Measurements from ENCODE around the gene VPS54.
A peak's percentile ranks its signal among the peaks of the same experiment; 100 is the strongest.
"Not testable (repeated sequence)": the region's sequence is repeated elsewhere in the genome, so short reads cannot be mapped to it uniquely, and the experiment has no call there.

Gene VPS54

GRCh38 chr2:63872571-63873328 lies 146.5 kb downstream of the VPS54 start:
- no peak for DNase-seq (ENCODE audit: low read depth in 2 of 2)

DNA sequence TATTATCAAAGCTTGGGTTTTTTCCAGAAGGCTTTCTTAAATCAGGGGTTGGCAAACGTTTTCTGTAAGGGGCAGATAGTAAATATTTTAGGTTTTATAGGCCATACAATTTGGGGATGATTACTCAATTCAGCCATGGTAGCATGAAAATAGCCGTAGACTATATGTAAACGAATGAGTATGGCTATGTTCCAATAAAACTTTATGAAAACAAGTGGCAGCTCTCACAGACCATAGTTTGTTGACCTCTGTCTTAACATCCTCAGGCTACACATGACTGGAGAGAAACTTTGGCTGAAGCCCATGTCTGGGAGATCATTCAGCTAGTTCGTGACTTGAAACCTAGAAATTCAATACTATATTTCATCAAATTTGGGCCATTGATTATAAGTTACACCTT lies 147.4 kb downstream of the VPS54 start:
- DNase-seq (ENCODE audit: low read depth in 2 of 2): no peak

DNA sequence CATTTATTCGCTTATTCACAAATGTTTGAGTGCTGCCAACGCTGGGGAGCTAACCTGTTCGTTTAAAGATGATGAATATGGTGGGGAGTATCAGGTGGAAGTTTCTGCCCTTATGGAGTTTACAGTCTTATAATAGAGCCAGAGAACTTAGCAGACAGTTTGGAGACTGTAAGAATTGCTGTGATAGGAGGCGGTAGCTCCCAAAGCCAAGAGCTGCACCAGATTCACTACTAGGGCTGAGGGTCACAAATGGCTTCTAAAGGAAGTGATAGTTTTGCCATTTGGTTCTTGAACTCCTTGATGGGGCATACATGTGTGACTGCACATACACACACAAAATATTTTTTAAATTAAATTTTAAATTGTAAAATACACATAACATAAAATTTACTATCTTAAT lies 148.5 kb downstream of the VPS54 start:
- DNase-seq (ENCODE audit: low read depth in 2 of 2): no peak

GRCh38 chr2:63866009-63866709 lies 153.1 kb downstream of the VPS54 start:
- DNase-seq (ENCODE audit: low read depth in 2 of 2): no peak

GRCh38 chr2:63865159-63865799 lies 153.9 kb downstream of the VPS54 start:
- no peak for DNase-seq (ENCODE audit: low read depth in 2 of 2)

DNA sequence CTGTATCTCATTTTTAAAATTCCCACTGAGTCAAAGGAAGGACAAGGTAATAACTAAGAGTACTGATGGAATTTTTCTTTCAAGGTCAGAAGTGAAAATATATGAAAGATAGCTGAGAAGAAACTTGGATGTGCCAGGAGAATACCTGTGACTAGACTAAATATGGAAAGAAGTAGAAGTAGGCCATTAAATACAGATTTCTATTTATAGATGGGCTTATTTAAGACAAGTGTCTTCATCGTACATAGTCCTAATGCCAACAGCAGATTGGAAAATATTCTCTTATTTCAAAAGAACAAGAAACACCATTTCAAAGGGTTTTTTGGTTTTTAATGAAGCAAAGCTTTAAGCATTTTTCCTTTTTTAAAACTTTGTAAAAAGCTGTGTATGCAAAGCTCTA lies 155.5 kb downstream of the VPS54 start:
- DNase-seq (ENCODE audit: low read depth in 2 of 2): no peak

DNA sequence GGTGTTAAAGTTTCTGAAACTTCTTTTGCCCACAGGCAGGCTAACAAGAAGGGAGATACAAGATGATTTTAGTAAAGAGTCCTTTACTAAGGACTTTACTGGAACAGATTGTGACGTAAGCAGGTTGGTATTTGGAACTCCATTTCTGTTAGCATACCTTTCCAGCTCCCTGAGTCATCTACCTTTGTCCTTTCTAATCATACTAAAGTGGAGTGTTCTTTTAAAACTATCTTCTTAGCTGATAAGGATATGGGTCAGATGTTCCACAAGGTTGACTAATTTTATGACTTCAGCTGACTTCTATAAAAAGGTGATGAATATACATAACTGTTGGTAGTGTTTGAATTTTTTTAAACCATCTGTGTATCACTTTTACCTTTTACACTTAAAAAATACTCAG lies 156.4 kb downstream of the VPS54 start:
- DNase-seq (ENCODE audit: low read depth in 2 of 2): no peak

- peak in 1 of 2 donors; percentile 28 for DNase-seq (ENCODE audit: low read depth in 2 of 2)
These were observed 157.9 kb downstream of the VPS54 start for GRCh38 chr2:63861220-63861822.

DNA sequence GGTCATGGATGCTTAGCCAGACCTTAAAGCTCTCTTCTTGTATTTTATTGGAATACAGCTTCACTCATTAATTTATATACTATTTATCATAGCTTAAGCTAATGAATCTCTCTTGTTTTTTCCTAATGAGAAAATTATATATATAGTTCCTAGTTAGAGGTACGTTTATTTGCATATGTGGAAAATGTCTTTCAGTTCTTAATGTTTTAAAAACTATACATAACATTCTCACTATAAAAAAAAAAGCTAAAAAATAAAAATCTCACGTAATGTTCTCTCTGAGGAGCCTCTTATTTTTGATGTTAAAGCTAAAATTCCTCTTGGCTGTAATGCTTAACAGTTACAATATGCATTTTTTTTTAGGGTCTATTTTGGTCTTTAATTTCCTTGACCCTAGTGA lies 160.9 kb downstream of the VPS54 start:
- no peak for DNase-seq (ENCODE audit: low read depth in 2 of 2)

DNA sequence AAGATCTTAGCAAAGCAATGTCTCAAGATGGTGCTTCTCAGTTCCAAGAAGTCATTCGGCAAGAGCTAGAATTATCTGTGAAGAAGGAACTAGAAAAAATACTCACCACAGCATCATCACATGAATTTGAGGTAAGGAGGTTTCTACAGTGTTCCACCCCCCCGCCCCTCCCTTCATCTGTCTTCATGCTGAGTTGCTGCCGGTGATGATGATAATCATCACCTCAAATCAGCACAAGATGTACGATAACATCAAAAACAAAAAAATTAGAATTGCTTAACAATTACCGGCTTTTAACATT lies 163.0 kb downstream of the VPS54 start:
- peak in 1 of 2 donors; percentile 22 for DNase-seq (ENCODE audit: low read depth in 2 of 2)

DNA sequence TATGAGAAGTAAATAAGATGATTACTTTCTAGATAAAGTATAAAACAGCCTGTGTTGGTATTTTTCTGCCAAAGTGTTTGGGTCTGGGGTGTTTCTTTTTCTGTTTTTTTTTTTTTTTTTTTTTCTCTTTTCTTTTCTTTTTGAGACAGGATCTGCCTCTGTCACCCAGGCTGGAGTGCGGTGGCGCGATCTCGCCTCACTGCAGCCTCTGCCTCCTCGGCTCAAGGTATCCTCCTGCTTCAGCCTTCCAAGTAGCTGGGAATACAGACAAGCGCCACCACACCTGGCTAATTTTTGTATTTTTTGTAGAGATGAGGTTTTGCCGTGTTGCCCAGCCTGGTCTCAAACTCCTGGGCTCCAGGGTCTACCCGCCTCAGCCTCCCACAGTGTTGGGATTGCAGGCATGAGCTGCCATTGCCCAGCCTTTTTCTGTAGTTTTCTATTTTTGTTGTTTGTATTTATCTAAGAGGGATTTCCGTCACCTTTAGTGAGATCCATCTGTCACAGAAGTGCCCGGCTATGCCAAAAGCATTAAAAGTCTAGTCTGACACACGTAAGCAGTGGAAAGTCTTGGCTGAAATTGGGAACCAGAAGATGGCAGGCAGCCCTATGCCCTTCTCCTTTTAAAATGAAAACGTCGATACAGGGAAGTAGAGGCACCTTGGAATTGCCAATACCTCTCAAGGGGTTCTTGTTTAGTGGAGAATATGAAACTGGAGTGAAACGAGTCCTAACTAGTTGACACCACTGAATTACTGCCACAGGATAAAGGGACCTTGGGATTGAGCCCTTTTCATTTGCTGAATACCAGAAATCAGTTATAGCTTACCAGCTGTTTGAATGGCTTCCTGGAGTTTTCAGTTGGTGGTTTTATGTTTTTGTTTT lies 163.6 kb downstream of the VPS54 start:
- DNase-seq (ENCODE audit: low read depth in 2 of 2): no peak

DNA sequence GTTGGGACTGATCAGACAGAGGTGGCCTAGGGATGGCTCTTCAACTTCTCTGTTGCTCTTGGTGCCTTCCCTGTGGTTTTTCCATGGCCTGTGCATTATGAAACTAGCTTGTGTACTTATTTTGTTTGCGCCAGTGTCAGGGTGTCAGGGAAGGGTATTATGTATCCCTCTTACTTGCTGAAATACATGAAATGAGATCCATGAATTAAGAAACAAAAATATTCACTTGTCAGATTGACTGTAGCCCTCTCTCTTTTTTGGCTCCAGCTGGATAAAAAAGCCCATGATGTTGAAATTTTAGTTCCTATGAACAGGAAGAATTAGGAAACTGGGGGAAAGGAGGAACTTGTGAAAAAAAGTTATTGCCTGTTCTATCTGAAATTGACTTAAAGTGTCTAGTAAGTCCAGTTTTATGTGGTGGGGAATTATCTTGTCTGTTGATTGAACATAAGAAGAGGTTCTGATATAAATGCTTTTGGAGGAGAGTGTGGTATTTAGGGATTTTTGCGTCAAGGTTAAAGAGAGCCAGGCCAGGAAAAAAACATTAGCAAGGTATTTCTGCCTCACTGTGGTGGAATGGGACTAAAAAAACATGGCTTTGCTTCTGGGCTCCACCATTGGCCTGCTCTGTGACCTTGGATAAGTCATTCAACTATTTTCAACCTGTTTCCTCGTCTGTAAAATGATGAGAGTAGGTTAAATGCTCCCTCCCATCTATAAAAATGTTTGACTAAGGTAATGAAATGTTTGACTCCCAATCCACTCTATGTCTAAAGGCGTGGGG lies 165.5 kb downstream of the VPS54 start:
- DNase-seq (ENCODE audit: low read depth in 2 of 2): no peak

- DNase-seq (ENCODE audit: low read depth in 2 of 2): no peak
These were observed 167.4 kb downstream of the VPS54 start for GRCh38 chr2:63851691-63852311.

DNA sequence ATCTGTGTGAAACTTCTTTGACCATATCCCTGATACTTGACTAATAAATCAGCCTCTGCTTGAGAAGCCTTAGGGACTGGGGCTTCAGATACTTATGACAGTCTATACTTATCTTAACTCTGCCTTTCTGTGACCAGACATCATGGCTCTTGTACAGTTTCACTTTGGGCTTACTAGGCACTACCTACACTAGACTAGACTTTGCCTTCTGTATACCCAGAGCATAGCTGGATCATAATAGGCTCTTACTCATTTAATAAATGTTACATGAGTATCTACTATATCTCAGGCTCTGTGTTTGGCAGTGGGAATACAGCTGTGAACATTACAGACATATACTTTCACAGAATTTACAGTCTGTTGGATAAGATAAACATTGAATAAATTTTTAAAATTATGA lies 168.6 kb downstream of the VPS54 start:
- DNase-seq (ENCODE audit: low read depth in 2 of 2): no peak

GRCh38 chr2:63850204-63850571 lies 169.0 kb downstream of the VPS54 start:
- no peak for DNase-seq (ENCODE audit: low read depth in 2 of 2)

GRCh38 chr2:63849381-63850203 lies 169.6 kb downstream of the VPS54 start:
- DNase-seq (ENCODE audit: low read depth in 2 of 2): no peak

DNA sequence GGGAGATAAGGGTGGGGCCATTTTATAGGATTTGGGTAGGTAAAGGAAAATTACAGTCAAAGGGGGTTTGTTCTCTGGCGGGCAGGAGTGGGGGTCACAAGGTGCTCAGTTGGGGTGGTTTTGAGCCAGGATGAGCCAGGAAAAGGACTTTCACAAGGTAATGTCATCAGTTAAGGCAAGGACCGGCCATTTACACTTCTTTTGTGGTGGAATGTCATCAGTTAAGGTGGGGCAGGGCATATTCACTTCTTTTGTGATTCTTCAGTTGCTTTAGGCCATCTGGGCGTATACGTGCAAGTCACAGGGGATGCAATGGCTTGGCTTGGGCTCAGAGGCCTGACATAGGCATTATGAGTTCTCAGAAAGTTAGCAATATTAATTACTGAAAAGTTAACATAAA lies 171.7 kb downstream of the VPS54 start:
- not testable (repeated sequence) for DNase-seq (ENCODE audit: low read depth in 2 of 2)

- no peak for DNase-seq (ENCODE audit: low read depth in 2 of 2)
These were observed 172.7 kb downstream of the VPS54 start for GRCh38 chr2:63846487-63846886.

DNA sequence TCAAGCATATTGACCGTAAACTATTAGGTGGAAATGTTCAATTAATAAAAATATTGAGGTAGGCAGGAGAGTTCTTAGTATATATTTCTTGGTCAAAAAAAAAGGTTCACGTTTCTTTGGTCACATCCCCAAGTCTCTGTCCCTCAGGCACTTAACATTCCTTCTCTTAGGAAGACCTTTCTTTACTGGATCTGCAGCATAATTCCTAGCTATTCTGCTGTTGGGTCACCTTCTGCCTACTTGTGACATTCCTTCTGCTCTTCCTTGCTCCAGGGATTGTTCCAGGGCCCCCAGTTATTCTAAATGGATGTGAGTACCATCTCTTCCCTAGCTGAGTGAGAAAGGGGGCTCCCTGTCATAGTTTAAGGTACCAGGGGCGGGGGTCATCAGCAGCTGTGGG lies 173.4 kb downstream of the VPS54 start:
- DNase-seq (ENCODE audit: low read depth in 2 of 2): no peak

GRCh38 chr2:63844616-63845015 lies 174.6 kb downstream of the VPS54 start:
- DNase-seq (ENCODE audit: low read depth in 2 of 2): no peak
